ENCODE results near the gene QRICH2.
"Not testable (repeated sequence)": the region's sequence is repeated elsewhere in the genome, so short reads cannot be mapped to it uniquely, and the experiment has no call there.

Gene QRICH2

DNA sequence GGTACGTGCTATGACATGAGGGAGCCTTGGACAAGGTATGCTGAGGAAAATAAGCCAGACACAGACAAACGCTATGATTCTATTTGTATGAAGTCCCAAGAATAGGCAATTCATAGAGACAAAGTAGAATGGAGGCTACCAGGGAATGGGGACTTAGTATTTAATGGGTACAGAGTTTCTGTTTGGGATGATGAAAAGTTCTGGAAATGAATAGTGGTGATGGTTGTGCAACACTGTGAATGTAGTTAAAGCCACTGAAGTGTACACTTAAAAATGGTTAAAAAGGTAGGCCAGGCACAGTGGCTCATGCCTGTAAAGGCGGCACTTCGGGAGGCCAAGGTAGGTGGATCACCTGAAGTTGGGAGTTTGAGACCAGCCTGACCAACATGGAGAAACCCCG lies 42.4 kb upstream of the QRICH2 start:
- peaks cover 11 to 17% of the 10 kb centered on the region in 2 donors for H3K36me3 ChIP-seq (ENCODE audit: control insufficient read depth in 2 of 2, insufficient read depth in 2 of 2, low read length in 2 of 2)
- no peak overlapping the region for H3K4me3 ChIP-seq (ENCODE audit: low read length in 2 of 2)
- H3K27ac ChIP-seq (ENCODE audit: low read depth in 2 of 2, low read length in 2 of 2) = no peak overlapping the region
- H3K9ac ChIP-seq (ENCODE audit: low read depth in 1 of 2, low read length in 2 of 2) = no peak overlapping the region
- peaks cover 9 to 14% of the 10 kb centered on the region in 2 donors for H3K4me1 ChIP-seq (ENCODE audit: control insufficient read depth in 2 of 2, insufficient read depth in 2 of 2, low read length in 2 of 2)
- no peaks in the 10 kb centered on the region for H3K9me3 ChIP-seq (ENCODE audit: control insufficient read depth in 2 of 2, low read length in 2 of 2)
- H3K27me3 ChIP-seq (ENCODE audit: control insufficient read depth in 2 of 2, insufficient read depth in 2 of 2, low read length in 2 of 2) = no peaks in the 10 kb centered on the region

GRCh38 chr17:76346936-76347335 lies 38.9 kb upstream of the QRICH2 start:
- not testable (repeated sequence) for H3K27me3 ChIP-seq (ENCODE audit: control insufficient read depth in 2 of 2, insufficient read depth in 2 of 2, low read length in 2 of 2); H3K9me3 ChIP-seq (ENCODE audit: control insufficient read depth in 2 of 2, low read length in 2 of 2); H3K4me1 ChIP-seq (ENCODE audit: control insufficient read depth in 2 of 2, insufficient read depth in 2 of 2, low read length in 2 of 2); H3K9ac ChIP-seq (ENCODE audit: low read depth in 1 of 2, low read length in 2 of 2); H3K4me3 ChIP-seq (ENCODE audit: low read length in 2 of 2); H3K27ac ChIP-seq (ENCODE audit: low read depth in 2 of 2, low read length in 2 of 2)
- H3K36me3 ChIP-seq (ENCODE audit: control insufficient read depth in 2 of 2, insufficient read depth in 2 of 2, low read length in 2 of 2) = peaks cover 18 to 33% of the 10 kb centered on the region in 2 donors

DNA sequence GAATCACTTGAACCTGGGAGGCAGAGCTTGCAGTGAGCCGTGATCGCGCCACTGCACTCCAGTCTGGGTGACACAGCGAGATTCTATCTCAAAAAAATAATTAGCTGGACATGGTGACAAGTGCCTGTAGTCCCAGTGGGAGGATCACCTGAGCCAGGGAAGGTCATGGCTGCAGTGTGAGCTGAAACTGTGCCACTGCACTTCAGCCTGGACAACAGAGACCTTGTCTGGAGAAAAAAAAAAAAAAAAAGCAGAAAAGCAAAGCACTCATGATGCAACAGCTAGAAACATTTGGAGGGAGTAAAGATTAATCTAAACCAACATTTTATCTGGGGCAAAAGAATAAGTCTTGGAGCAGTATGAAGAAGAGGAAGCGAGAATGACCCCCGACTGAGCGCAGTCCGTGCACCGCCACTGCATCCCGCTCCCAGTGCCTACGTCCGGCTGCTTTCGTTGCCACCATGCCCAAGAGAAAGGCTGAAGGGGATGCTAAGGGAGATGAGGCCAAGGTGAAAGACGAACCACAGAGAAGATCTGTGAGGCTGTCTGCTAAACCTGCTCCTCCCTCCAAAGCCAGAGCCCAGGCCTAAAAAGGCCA lies 37.4 kb upstream of the QRICH2 start:
- Histone ChIP-seq H3K27ac (ENCODE audit: low read depth in 2 of 2, low read length in 2 of 2) (no peak overlapping the region), H3K9ac (ENCODE audit: low read depth in 1 of 2, low read length in 2 of 2) (no peak overlapping the region), H3K27me3 (ENCODE audit: control insufficient read depth in 2 of 2, insufficient read depth in 2 of 2, low read length in 2 of 2) (no peaks in the 10 kb centered on the region), H3K9me3 (ENCODE audit: control insufficient read depth in 2 of 2, low read length in 2 of 2) (no peaks in the 10 kb centered on the region), H3K4me1 (ENCODE audit: control insufficient read depth in 2 of 2, insufficient read depth in 2 of 2, low read length in 2 of 2) (no peaks in the 10 kb centered on the region), H3K36me3 (ENCODE audit: control insufficient read depth in 2 of 2, insufficient read depth in 2 of 2, low read length in 2 of 2) (peaks cover 19 to 35% of the 10 kb centered on the region in 2 donors), H3K4me3 (ENCODE audit: low read length in 2 of 2) (no peak overlapping the region)

DNA sequence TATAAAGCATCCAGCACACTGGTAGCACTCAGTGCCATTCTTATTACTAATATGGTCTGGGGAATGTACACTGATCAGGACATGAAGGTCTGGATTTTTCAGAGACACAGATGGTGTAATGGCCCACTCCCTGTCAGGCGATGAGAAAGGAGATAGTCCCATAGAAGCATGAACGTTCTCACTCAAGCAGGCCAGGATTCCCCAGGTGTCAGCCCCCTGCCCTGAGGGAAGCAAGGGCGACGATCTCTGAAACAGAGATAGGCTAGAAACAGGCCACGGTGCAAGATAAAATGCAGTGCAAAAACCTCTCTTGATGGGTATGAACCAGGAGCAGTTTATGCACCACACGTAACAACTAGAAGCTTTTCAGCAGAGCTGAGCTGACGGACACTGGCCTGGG lies 35.0 kb upstream of the QRICH2 start:
- H3K4me3 ChIP-seq (ENCODE audit: low read length in 2 of 2) = no peak overlapping the region
- no peaks in the 10 kb centered on the region for H3K9me3 ChIP-seq (ENCODE audit: control insufficient read depth in 2 of 2, low read length in 2 of 2)
- H3K36me3 ChIP-seq (ENCODE audit: control insufficient read depth in 2 of 2, insufficient read depth in 2 of 2, low read length in 2 of 2) = peaks cover 19 to 35% of the 10 kb centered on the region in 2 donors
- no peak overlapping the region for H3K9ac ChIP-seq (ENCODE audit: low read depth in 1 of 2, low read length in 2 of 2)
- no peak overlapping the region for H3K27ac ChIP-seq (ENCODE audit: low read depth in 2 of 2, low read length in 2 of 2)
- no peaks in the 10 kb centered on the region for H3K27me3 ChIP-seq (ENCODE audit: control insufficient read depth in 2 of 2, insufficient read depth in 2 of 2, low read length in 2 of 2)
- no peaks in the 10 kb centered on the region for H3K4me1 ChIP-seq (ENCODE audit: control insufficient read depth in 2 of 2, insufficient read depth in 2 of 2, low read length in 2 of 2)

- H3K4me1 ChIP-seq (ENCODE audit: control insufficient read depth in 2 of 2, insufficient read depth in 2 of 2, low read length in 2 of 2) = no peaks in the 10 kb centered on the region
- no peak overlapping the region for H3K9ac ChIP-seq (ENCODE audit: low read depth in 1 of 2, low read length in 2 of 2)
- no peaks in the 10 kb centered on the region for H3K27me3 ChIP-seq (ENCODE audit: control insufficient read depth in 2 of 2, insufficient read depth in 2 of 2, low read length in 2 of 2)
- no peaks in the 10 kb centered on the region for H3K9me3 ChIP-seq (ENCODE audit: control insufficient read depth in 2 of 2, low read length in 2 of 2)
- H3K27ac ChIP-seq (ENCODE audit: low read depth in 2 of 2, low read length in 2 of 2) = no peak overlapping the region
- peaks cover 17 to 26% of the 10 kb centered on the region in 2 donors for H3K36me3 ChIP-seq (ENCODE audit: control insufficient read depth in 2 of 2, insufficient read depth in 2 of 2, low read length in 2 of 2)
- no peak overlapping the region for H3K4me3 ChIP-seq (ENCODE audit: low read length in 2 of 2)
Measured at GRCh38 chr17:76341301-76341700, 33.2 kb upstream of the QRICH2 start.

GRCh38 chr17:76337413-76337777 lies 29.3 kb upstream of the QRICH2 start:
- Histone ChIP-seq H3K9ac (ENCODE audit: low read depth in 1 of 2, low read length in 2 of 2) (no peak overlapping the region), H3K9me3 (ENCODE audit: control insufficient read depth in 2 of 2, low read length in 2 of 2) (no peaks in the 10 kb centered on the region), H3K36me3 (ENCODE audit: control insufficient read depth in 2 of 2, insufficient read depth in 2 of 2, low read length in 2 of 2) (peaks cover 5 to 6% of the 10 kb centered on the region in 2 donors), H3K4me3 (ENCODE audit: low read length in 2 of 2) (no peak overlapping the region), H3K27ac (ENCODE audit: low read depth in 2 of 2, low read length in 2 of 2) (no peak overlapping the region), H3K27me3 (ENCODE audit: control insufficient read depth in 2 of 2, insufficient read depth in 2 of 2, low read length in 2 of 2) (no peaks in the 10 kb centered on the region), H3K4me1 (ENCODE audit: control insufficient read depth in 2 of 2, insufficient read depth in 2 of 2, low read length in 2 of 2) (no peaks in the 10 kb centered on the region)

DNA sequence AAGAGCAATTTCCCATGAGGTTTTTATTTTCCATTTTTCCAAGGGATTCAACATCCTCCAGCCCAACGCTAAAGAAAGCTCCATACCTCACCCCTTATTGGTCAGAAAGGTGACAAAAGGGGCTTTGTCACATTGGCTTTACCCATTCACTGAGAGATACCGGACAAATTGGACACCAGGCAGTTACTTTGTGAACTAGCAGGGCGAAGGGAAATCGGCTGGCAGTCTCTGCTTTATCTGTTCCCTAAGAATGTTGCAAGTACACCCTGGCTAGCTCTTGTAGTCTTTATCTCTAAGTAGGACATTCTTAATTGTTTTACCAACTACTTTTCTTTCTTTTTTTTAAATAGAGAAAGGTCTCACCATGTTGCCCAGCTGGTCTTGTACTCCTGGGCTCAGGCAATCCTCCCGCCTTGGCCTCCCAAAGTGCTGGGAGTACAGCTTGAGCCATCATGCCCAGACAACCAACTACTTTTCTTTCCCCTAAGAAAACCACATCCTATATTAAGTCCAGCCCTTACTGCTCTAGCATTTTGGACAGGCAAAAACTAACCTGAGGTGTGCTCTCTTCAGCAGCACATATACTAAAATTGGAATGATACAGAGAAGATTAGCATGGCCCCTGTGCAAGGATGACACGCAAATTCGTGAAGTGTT lies 28.8 kb upstream of the QRICH2 start:
- Histone ChIP-seq H3K9me3 (ENCODE audit: control insufficient read depth in 2 of 2, low read length in 2 of 2) (no peaks in the 10 kb centered on the region), H3K4me1 (ENCODE audit: control insufficient read depth in 2 of 2, insufficient read depth in 2 of 2, low read length in 2 of 2) (no peaks in the 10 kb centered on the region), H3K36me3 (ENCODE audit: control insufficient read depth in 2 of 2, insufficient read depth in 2 of 2, low read length in 2 of 2) (peaks cover 3 to 6% of the 10 kb centered on the region in 2 donors), H3K27ac (ENCODE audit: low read depth in 2 of 2, low read length in 2 of 2) (no peak overlapping the region), H3K4me3 (ENCODE audit: low read length in 2 of 2) (no peak overlapping the region), H3K27me3 (ENCODE audit: control insufficient read depth in 2 of 2, insufficient read depth in 2 of 2, low read length in 2 of 2) (no peaks in the 10 kb centered on the region), H3K9ac (ENCODE audit: low read depth in 1 of 2, low read length in 2 of 2) (no peak overlapping the region)

DNA sequence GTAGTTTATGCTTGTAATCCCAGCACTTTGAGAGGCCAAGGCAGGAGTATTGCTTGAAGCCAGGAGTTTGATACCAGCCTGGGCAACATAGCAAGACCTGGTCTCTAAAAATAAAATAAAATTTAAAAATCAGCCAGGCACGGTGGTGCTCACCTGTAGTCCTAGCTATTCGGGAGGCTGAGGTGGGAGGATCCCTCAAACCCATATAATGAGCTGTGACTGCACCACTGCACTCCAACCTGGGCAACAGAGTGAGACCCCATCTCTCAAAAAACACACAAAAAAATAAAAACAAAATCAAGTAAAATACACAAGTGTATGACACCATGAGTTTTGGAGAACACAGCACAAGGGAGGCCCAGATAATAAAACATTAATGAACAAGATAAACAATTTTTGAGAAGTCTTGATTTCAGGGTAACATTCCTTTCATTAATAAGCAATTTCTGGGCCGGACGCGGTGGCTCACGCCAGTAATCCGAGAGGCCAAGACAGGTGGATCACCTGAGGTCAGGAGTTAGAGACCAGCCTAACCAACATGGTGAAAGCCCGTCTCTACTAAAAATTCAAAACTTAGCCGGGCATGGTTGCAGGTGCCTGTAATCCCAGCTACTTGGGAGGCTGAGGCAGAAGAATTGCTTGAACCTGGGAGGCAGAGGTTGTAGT lies 27.8 kb upstream of the QRICH2 start:
- Histone ChIP-seq H3K9ac (ENCODE audit: low read depth in 1 of 2, low read length in 2 of 2) (no peak overlapping the region), H3K27me3 (ENCODE audit: control insufficient read depth in 2 of 2, insufficient read depth in 2 of 2, low read length in 2 of 2) (no peaks in the 10 kb centered on the region), H3K9me3 (ENCODE audit: control insufficient read depth in 2 of 2, low read length in 2 of 2) (no peaks in the 10 kb centered on the region), H3K4me1 (ENCODE audit: control insufficient read depth in 2 of 2, insufficient read depth in 2 of 2, low read length in 2 of 2) (peaks cover 0 to 3% of the 10 kb centered on the region in 2 donors), H3K27ac (ENCODE audit: low read depth in 2 of 2, low read length in 2 of 2) (no peak overlapping the region), H3K36me3 (ENCODE audit: control insufficient read depth in 2 of 2, insufficient read depth in 2 of 2, low read length in 2 of 2) (peaks cover 7 to 13% of the 10 kb centered on the region in 2 donors), H3K4me3 (ENCODE audit: low read length in 2 of 2) (no peak overlapping the region)

DNA sequence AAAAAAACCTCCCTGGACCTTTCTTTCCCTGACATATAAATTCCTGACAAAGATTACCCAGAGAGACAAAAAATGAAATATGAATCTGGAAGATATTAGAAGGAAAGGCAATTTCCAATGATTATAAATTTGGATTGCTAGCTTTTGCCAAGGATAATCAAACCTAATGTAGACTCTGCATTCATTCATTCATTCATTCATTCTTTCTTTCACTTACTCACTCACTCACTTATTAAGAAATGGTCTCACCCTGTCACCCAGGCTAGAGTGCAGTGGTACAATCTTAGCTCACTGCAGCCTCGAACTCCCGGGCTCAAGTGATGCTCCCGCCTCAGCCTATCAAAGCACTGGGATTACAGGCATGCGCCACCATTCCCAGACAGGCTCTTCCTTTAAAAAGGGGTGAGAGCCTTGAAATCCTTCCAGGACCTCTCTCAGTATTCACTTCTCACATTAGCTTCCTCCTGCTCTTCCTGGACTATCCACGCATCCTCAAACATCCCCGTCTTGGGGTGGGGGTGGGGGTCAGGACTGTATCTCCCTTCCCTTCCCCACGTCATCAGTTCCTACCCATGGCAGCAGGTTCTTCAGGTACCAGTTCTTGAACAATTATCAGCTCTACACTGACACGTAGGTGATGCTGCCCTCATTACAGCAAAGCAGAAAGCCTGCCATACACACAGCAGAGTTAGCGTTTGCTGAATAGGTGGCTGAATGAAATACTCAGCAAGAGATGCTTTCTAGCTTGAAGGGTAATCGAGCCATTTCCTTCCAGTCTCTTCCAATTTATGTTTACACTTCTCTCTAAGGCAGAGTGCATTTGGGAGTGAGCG lies 25.8 kb upstream of the QRICH2 start:
- no peak overlapping the region for H3K9ac ChIP-seq (ENCODE audit: low read depth in 1 of 2, low read length in 2 of 2)
- no peak overlapping the region for H3K27ac ChIP-seq (ENCODE audit: low read depth in 2 of 2, low read length in 2 of 2)
- H3K9me3 ChIP-seq (ENCODE audit: control insufficient read depth in 2 of 2, low read length in 2 of 2) = no peaks in the 10 kb centered on the region
- H3K4me3 ChIP-seq (ENCODE audit: low read length in 2 of 2) = no peak overlapping the region
- peaks cover 0 to 7% of the 10 kb centered on the region in 2 donors for H3K4me1 ChIP-seq (ENCODE audit: control insufficient read depth in 2 of 2, insufficient read depth in 2 of 2, low read length in 2 of 2)
- peaks cover 13 to 22% of the 10 kb centered on the region in 2 donors for H3K36me3 ChIP-seq (ENCODE audit: control insufficient read depth in 2 of 2, insufficient read depth in 2 of 2, low read length in 2 of 2)
- H3K27me3 ChIP-seq (ENCODE audit: control insufficient read depth in 2 of 2, insufficient read depth in 2 of 2, low read length in 2 of 2) = no peaks in the 10 kb centered on the region

GRCh38 chr17:76331083-76331482 lies 23.0 kb upstream of the QRICH2 start:
- no peaks in the 10 kb centered on the region for H3K27me3 ChIP-seq (ENCODE audit: control insufficient read depth in 2 of 2, insufficient read depth in 2 of 2, low read length in 2 of 2)
- no peak overlapping the region for H3K4me3 ChIP-seq (ENCODE audit: low read length in 2 of 2)
- H3K9ac ChIP-seq (ENCODE audit: low read depth in 1 of 2, low read length in 2 of 2) = no peak overlapping the region
- peaks cover 0 to 7% of the 10 kb centered on the region in 2 donors for H3K4me1 ChIP-seq (ENCODE audit: control insufficient read depth in 2 of 2, insufficient read depth in 2 of 2, low read length in 2 of 2)
- no peaks in the 10 kb centered on the region for H3K9me3 ChIP-seq (ENCODE audit: control insufficient read depth in 2 of 2, low read length in 2 of 2)
- peaks cover 24 to 31% of the 10 kb centered on the region in 2 donors for H3K36me3 ChIP-seq (ENCODE audit: control insufficient read depth in 2 of 2, insufficient read depth in 2 of 2, low read length in 2 of 2)
- H3K27ac ChIP-seq (ENCODE audit: low read depth in 2 of 2, low read length in 2 of 2) = no peak overlapping the region
